A549 (cell line): ENCODE data around the gene PTPRD. TPM values are rescaled to one million over a fixed set of nuclear protein-coding genes. Genes with fewer than 3 reads are reported as not detected.

Source experiments
- ATAC-seq, 2 experiments: fragments of 200-7000 bp in 1 of 2; fragments of >200 bp in 1 of 2; cut with Nextera tagmentation in 1 of 2; cut with Tn5 transposase in 1 of 2; 3 replicates each; pipeline versions ENCODE4 v1.8.0 to v1.9.1; 2018 to 2020; ENCODE audit warnings: mild to moderate bottlenecking in 1 of 2, moderate library complexity in 1 of 2
- CTCF ChIA-PET: fragments of 300-600 bp; sonication (Branson Sonifier 250); formaldehyde crosslinking; extraction: SDS; loops from one replicate; lab custom pipeline; 2021; ENCODE audit warnings: antibody characterized with exemption, inconsistent platforms; lab: Yijun Ruan, JAX
- POLR2A ChIA-PET: fragments of 350-600 bp; formaldehyde crosslinking; extraction: SDS; loops from one replicate; lab custom pipeline; 2021; ENCODE audit warnings: antibody characterized with exemption, inconsistent platforms; lab: Yijun Ruan, JAX
- DNase-seq, 2 experiments: peaks; one replicate each; pipeline versions ENCODE4 v3.0.0 to v3.0.0-alpha.2; 2011 to 2016; ENCODE audit warnings: low read depth in 1 of 2, low spot score in 1 of 2
- FAIRE-seq: peaks from 2 replicates; lab custom pipeline; 2011; peaks lifted over from hg19 to GRCh38; lab: Jason Lieb, UNC
- H3K27ac ChIP-seq, 2 experiments: fragments of >200 bp; sonication (Bioruptor Twin); formaldehyde crosslinking; 3 replicates each; pipeline ENCODE4 v1.5.1; 2016 to 2017
- H3K4me1 ChIP-seq: fragments of >200 bp; sonication (Bioruptor Twin); formaldehyde crosslinking; 3 replicates; pipeline ENCODE4 v1.6.1; 2016
- H3K4me2 ChIP-seq: fragments of >200 bp; sonication (Bioruptor Twin); formaldehyde crosslinking; 3 replicates; pipeline ENCODE4 v1.6.1; 2016
- H3K4me3 ChIP-seq: fragments of >200 bp; sonication (Bioruptor Twin); formaldehyde crosslinking; 3 replicates; pipeline ENCODE4 v1.5.1; 2016
- H3K9me3 ChIP-seq: fragments of >200 bp; sonication (Bioruptor Twin); formaldehyde crosslinking; 3 replicates; pipeline ENCODE4 v1.6.1; 2016
- BHLHE40 ChIP-seq: IDR thresholded peaks from 2 replicates; pipeline ENCODE4 v1.6.1; 2012; ENCODE audit warnings: low read depth, low read length, inconsistent platforms
- CBX2 ChIP-seq: fragments of 200-600 bp; sonication (generic); IDR thresholded peaks from 2 replicates; pipeline ENCODE4 v1.6.1; 2016; ENCODE audit warnings: low read depth, mild to moderate bottlenecking, borderline replicate concordance
- CBX8 ChIP-seq: fragments of 200-600 bp; sonication (generic); IDR thresholded peaks from 2 replicates; pipeline ENCODE4 v1.6.1; 2016
- CHD4 ChIP-seq: fragments of 200-600 bp; sonication (generic); IDR thresholded peaks from 2 replicates; pipeline ENCODE4 v1.6.1; 2016; ENCODE audit warnings: antibody characterized with exemption, mild to moderate bottlenecking, borderline replicate concordance
- EP300 ChIP-seq, 2 experiments: fragments of >200 bp; sonication (Bioruptor Twin); formaldehyde crosslinking; IDR thresholded peaks; 2 replicates in 1 of 2; 3 replicates in 1 of 2; pipeline ENCODE4 v1.6.1; 2016 to 2017
- ESRRA ChIP-seq: fragments of 150-350 bp; IDR thresholded peaks from 2 replicates; pipeline ENCODE4 v1.6.1; 2014; ENCODE audit warnings: mild to moderate bottlenecking, low read length, borderline replicate concordance
- FOSL2 ChIP-seq, 2 experiments: fragments of 450-650 bp in 1 of 2; fragments of >200 bp in 1 of 2; sonication (Bioruptor Twin) in 1 of 2; formaldehyde crosslinking; IDR thresholded peaks; 2 replicates each; pipeline versions ENCODE4 v1.5.0 to v1.6.1; 2016 to 2020; ENCODE audit warnings: mild to moderate bottlenecking in 1 of 2, moderate library complexity in 1 of 2
- GATA3 ChIP-seq: IDR thresholded peaks from 2 replicates; pipeline ENCODE4 v1.6.1; 2012; ENCODE audit warnings: borderline replicate concordance
- JUN ChIP-seq, 2 experiments: fragments of >200 bp; sonication (Bioruptor Twin); formaldehyde crosslinking; IDR thresholded peaks; 2 replicates in 1 of 2; 3 replicates in 1 of 2; pipeline ENCODE4 v1.6.1; 2016 to 2017
- KDM5A ChIP-seq: fragments of 200-600 bp; sonication (generic); IDR thresholded peaks from 2 replicates; pipeline ENCODE4 v1.6.1; 2016; ENCODE audit warnings: antibody characterized with exemption, mild to moderate bottlenecking
- NR3C1 ChIP-seq: fragments of >200 bp; sonication (Bioruptor Twin); formaldehyde crosslinking; IDR thresholded peaks from 3 replicates; pipeline ENCODE4 v1.6.1; 2017
- PHF8 ChIP-seq: fragments of 200-600 bp; sonication (generic); IDR thresholded peaks from 2 replicates; pipeline ENCODE4 v1.6.1; 2016; ENCODE audit warnings: low read depth, mild to moderate bottlenecking, antibody characterized with exemption, moderate library complexity, borderline replicate concordance
- POLR2AphosphoS2 ChIP-seq: conservative IDR thresholded peaks from 2 replicates; pipeline ENCODE4 v1.6.1; 2012; ENCODE audit warnings: low read length, improper control_type of control experiment, inconsistent platforms
- RAD21 ChIP-seq, 2 experiments: fragments of >200 bp in 1 of 2; sonication (Bioruptor Twin) in 1 of 2; formaldehyde crosslinking in 1 of 2; IDR thresholded peaks in 1 of 2; conservative IDR thresholded peaks in 1 of 2; 2 replicates in 1 of 2; 3 replicates in 1 of 2; pipeline ENCODE4 v1.6.1; 2012 to 2018; ENCODE audit warnings: inconsistent platforms in 1 of 2
- RNF2 ChIP-seq: fragments of 200-600 bp; sonication (generic); IDR thresholded peaks from 2 replicates; pipeline ENCODE4 v1.6.1; 2016; ENCODE audit warnings: low read depth, mild to moderate bottlenecking, antibody characterized with exemption, moderate library complexity, borderline replicate concordance
- SMC3 ChIP-seq: fragments of >200 bp; sonication (Bioruptor Twin); formaldehyde crosslinking; IDR thresholded peaks from 3 replicates; pipeline ENCODE4 v1.6.1; 2018; ENCODE audit warnings: inconsistent platforms
- TP53 ChIP-seq: fragments of 250-450 bp; sonication (Bioruptor Pico); IDR thresholded peaks from 2 replicates; pipeline ENCODE4 v1.5.0; 2021; ENCODE audit warnings: mild to moderate bottlenecking, moderate library complexity
- WGBS: methylation state at CpG from one replicate; pipeline ENCODE4 v1.1.6; 2017; ENCODE audit errors: missing lambda C conversion rate; 5-methylcytosine and 5-hydroxymethylcytosine counted together
- polyA plus RNA-seq, 4 experiments: library from polyadenylated mRNA; depleted of rRNA in 3 of 4; stranded (reverse); fragments of >200 nt; fragmentation: RNase III in 1 of 4; extraction: RNeasy Plus Mini Kit Qiagen cat#74134 plus additional on column Dnase treatment in 1 of 4; gene quantifications; 2 replicates in 3 of 4; 3 replicates in 1 of 4; pipeline ENCODE4 v1.2.3, GENCODE V29; 2011 to 2017
- TF ChIP-seq, protein P1 (sequence below): fragments of >200 bp; sonication (Bioruptor Twin); formaldehyde crosslinking; IDR thresholded peaks from 2 replicates; pipeline ENCODE4 v1.6.1; 2016
- TF ChIP-seq, protein P2 (sequence below): fragments of 250-450 bp; sonication (Bioruptor Pico); IDR thresholded peaks from 2 replicates; pipeline ENCODE4 v1.5.0; 2021; ENCODE audit warnings: mild to moderate bottlenecking, moderate library complexity, borderline replicate concordance

PTPRD gene
- polyA plus RNA-seq, 2 of the 4 experiments (the other 2 are of a cell fraction), result 0.39 to 1.3 TPM

DNA sequence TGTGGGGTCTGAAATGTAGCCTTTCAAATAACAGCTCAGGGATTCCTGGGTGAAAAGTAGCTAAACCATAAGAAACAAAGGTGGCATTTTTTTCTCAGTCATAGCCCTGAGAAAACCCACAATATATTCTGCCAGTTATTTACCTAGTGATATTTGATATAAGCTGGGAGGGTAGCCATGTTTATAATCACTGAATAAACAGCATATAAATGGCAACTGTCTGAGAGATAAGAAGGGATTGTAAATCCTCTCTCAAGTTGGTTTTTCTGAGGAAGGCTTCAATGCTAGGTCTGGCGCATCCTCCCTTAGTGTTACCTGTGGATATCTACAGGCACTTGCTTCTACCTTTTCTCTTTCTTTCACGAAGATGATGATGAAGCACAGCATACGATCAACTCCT is 1732.7 kb downstream of the PTPRD start:
- ChIA-PET CTCF (interaction anchor here (2.0 kb wide), 1 partner anchor 16 kb away, joined by 5 read pairs; no protein-coding TSS in a partner anchor), POLR2A (no interaction called here)
- no peak for DNase-seq
- no peak for ATAC-seq
- no peak overlapping the region for H3K4me3 ChIP-seq
- no peaks in the 10 kb centered on the region for H3K9me3 ChIP-seq
- TF ChIP-seq, protein P1, sequence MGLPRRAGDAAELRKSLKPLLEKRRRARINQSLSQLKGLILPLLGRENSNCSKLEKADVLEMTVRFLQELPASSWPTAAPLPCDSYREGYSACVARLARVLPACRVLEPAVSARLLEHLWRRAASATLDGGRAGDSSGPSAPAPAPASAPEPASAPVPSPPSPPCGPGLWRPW, result no peak
- TF ChIP-seq GATA3 (no peak), RNF2 (no peak), FOSL2 (IDR thresholded peaks at IDR 0.05) (no peak), FOSL2 (CRISPR knock-in tag; IDR thresholded peaks at IDR 0.05) (no peak), EP300 (IDR thresholded peaks at IDR 0.05) (no peak), BHLHE40 (no peak), PHF8 (no peak), NR3C1 (no peak), CBX2 (no peak), TP53 (no peak)
- TF ChIP-seq, protein P2, sequence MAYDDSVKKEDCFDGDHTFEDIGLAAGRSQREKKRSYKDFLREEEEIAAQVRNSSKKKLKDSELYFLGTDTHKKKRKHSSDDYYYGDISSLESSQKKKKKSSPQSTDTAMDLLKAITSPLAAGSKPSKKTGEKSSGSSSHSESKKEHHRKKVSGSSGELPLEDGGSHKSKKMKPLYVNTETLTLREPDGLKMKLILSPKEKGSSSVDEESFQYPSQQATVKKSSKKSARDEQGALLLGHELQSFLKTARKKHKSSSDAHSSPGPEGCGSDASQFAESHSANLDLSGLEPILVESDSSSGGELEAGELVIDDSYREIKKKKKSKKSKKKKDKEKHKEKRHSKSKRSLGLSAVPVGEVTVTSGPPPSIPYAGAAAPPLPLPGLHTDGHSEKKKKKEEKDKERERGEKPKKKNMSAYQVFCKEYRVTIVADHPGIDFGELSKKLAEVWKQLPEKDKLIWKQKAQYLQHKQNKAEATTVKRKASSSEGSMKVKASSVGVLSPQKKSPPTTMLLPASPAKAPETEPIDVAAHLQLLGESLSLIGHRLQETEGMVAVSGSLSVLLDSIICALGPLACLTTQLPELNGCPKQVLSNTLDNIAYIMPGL (CRISPR knock-in tag), result no peak
- TF ChIP-seq, all 56 proteins: peak for 0
- 44% methylated on average over 3 of the region's 3 CpGs for WGBS
- no peak overlapping the region for H3K4me2 ChIP-seq
- no peaks in the 10 kb centered on the region for H3K4me1 ChIP-seq
- FAIRE-seq, result no peak
- no peak overlapping the region for H3K27ac ChIP-seq

DNA sequence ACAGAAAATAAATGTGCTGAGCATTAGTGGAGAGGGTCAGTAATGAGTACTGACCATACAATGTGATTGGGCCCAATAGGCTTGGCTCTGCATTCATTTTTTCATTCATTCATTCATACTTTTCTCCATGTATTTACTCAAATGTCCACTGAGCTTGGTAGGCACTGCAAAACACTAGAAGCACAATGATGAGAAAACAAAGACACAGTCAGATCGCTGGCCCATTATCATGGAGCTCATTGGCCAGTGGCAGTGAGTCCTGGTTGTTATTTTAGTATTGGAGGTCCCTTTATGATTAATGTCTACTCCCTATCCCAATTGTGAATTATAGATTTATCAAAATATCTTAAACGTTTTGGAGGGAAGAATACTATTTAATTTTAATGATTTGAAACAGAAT is 1733.5 kb downstream of the PTPRD start:
- Histone ChIP-seq H3K4me3 (no peak overlapping the region), H3K4me2 (no peak overlapping the region), H3K27ac (no peak overlapping the region), H3K9me3 (no peaks in the 10 kb centered on the region), H3K4me1 (no peaks in the 10 kb centered on the region)
- WGBS, result 11% methylated on average over 2 of the region's 2 CpGs
- CTCF ChIA-PET, result interaction anchor here (0.6 to 2.0 kb wide), 2 partner anchors 17 to 88 kb away, joined by 3 to 5 read pairs; no protein-coding TSS in a partner anchor
- POLR2A ChIA-PET, result interaction anchor here (0.6 kb wide), 1 partner anchor 324 kb away, joined by 3 read pairs; no protein-coding TSS in a partner anchor
- ATAC-seq, result no peak
- FAIRE-seq, result no peak
- no peak for DNase-seq
- TF ChIP-seq CHD4, result no peak
- TF ChIP-seq SMC3, result no peak

DNA sequence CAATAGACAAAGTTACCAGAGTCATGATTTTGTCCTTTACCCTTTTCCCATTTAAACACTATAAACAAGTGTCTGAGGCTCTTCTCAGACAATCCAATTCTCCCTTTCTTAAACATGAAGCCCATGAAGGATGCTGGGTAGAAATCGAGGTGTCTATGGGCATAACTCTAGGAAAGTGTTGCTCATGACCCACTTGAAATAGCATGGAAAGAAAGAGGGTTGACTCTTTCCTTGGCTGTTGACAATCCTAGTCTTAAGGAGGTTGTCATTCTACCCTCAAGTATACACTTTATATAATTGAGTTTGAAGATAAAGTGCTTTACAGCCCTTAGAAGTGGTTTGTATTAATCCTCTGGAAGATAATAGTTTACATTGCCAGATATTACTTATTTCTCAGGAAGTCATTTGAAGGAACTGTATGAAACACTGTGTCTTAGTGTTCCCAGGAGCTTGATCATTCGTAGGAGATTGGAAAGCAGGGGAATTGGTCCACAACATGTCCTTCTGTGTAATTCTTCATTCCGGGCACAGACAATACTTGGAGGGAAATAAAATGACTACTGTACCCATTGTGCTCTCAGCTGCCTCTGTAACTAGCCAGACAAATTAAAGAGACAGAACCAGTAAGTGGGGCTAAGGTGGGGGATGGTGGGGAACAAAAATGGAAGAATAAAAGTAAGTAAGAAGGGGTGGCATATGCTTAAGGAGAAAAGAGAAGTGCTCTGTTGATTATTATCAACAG is 1734.9 kb downstream of the PTPRD start:
- ATAC-seq, result no peak
- CTCF ChIA-PET, result interaction anchor here (2.0 kb wide), 1 partner anchor 18 kb away, joined by 5 read pairs; no protein-coding TSS in a partner anchor
- 5% methylated on average over 3 of the region's 3 CpGs for WGBS
- H3K27ac ChIP-seq, result no peak overlapping the region
- no peak overlapping the region for H3K4me3 ChIP-seq
- FAIRE-seq, result no peak
- no peaks in the 10 kb centered on the region for H3K9me3 ChIP-seq
- no peak for DNase-seq
- POLR2A ChIA-PET, result no interaction called here
- H3K4me1 ChIP-seq, result no peaks in the 10 kb centered on the region
- TF ChIP-seq JUN (IDR thresholded peaks at IDR 0.05), result no peak
- TF ChIP-seq RAD21 (conservative IDR thresholded peaks at IDR 0.05 in 1 of 2, IDR thresholded peaks at IDR 0.05 in 1 of 2), result no peak
- no peak for TF ChIP-seq CBX8
- TF ChIP-seq POLR2AphosphoS2, result no peak
- TF ChIP-seq ESRRA, result no peak
- TF ChIP-seq KDM5A, result no peak
- TF ChIP-seq, all 56 proteins: peak for 0
- no peak overlapping the region for H3K4me2 ChIP-seq
